Middle frontal gyrus (tissue), 1 donor: Measurements from ENCODE around the gene ANKUB1.
A peak's percentile ranks its signal among the peaks of the same experiment; 100 is the strongest.
"Not testable (repeated sequence)": the region's sequence is repeated elsewhere in the genome, so short reads cannot be mapped to it uniquely, and the experiment has no call there.

Experiments
- DNase-seq: peaks from one replicate; pipeline ENCODE4 v3.0.0-alpha.2; 2015; ENCODE audit warnings: low spot score; ENCODE audit errors: extremely low spot score

Gene ANKUB1, protein sequence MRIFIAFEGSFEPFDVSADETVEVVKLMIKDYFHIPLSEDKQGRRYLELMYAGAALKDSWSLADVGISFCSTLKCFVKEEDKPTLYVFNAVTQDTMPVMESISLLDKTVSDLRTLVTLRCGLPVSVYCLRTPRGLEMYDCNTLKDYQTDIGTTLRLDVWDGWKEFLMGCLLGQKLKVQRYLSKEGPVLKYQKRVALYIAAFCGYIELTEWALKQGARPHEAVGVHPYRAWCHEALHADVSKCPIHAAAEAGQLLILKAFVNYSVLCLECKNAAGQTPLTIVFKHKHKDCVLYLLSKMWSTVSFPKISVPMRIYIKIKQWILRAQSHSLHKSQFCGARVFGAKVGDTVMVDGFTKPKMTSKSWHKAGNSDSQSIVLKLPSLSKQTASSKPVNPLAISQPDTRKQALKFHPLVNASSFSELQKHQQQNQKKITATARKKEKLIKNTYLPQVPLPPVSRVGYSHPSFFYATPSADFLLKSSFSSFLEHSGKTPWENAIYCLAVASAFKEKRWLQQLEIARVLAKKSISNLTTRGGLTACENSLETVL

DNA sequence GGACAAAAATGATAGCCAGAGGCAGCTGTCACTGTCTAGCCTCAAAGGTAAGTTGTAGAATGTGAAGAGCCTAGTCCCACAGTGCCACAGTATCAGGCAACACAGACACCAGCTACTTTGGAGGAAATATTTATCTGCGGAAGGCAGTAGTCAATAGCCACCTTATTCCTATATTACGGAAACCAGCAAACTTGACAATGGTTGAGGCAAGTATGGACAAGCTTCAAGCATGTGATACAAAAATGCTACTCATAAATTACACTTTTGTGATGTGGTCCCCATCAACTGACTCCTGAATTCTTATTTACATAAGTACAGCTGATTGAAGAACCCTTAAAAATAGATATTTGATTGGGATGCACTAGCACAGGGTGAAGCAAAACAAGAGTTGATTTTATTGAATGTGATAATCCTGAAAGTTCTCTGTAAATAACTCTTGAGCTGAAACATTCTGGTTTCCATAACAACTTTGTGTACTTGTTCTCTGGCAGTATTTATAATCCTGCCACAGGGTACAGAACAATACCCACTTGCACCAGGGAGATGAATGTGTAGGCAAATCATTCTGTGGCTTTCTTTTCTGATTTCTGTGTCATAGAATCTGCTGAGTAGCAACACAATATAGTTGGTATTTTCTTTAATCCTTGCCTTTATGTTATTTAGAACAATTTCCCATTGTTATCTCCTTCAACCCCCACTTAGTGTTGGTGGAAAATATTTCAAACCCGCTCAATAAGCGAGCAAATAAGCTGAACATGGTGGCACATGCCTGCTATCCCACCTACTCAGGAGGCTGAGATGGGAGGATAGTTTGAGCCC lies at the start of gene ANKUB1:
Gene ANKUB1 (minus strand): TSS at position 103 of the 819 bp plus-strand sequence. CDS start 188 bp downstream, outside the sequence.
- DNase-seq: no peak

DNA sequence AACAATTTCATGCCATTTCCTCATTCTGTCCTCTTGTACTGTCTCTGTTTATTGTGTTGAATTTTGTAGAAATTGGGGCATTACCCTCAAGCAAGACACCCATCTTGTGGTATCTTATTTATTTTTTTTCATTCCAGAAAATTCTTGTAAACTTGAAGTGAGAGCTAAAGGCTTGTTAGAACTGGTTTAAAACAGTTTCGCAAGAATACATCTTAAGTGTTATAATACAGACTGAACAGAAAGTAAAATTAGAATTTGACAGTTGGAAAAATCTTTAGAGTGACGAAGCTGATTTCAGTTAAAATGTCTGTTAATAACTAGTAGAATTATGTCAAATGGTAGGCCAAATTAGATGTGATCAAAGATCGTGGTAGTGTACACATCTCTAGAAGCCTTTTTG lies 47.5 kb upstream of the ANKUB1 start:
- DNase-seq: no peak

DNA sequence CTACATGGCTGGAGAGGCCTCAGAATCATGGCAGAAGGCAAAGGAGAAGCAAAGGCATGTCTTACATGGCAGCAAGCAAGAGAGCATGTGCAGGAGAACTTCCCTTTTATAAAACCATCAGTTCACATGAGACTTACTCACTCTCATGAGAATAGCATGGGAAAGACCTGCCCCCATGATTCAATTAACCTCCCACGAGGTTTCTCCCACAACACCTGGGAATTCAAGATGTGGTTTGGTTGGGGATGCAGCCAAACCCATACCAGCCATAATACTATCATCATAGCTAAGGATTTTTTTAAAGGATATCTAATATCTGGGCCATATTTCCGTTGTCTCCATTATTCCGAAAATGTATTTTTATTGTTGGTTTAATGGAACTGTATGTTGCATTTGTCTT lies 47.1 kb upstream of the ANKUB1 start:
- DNase-seq: not testable (repeated sequence)

DNA sequence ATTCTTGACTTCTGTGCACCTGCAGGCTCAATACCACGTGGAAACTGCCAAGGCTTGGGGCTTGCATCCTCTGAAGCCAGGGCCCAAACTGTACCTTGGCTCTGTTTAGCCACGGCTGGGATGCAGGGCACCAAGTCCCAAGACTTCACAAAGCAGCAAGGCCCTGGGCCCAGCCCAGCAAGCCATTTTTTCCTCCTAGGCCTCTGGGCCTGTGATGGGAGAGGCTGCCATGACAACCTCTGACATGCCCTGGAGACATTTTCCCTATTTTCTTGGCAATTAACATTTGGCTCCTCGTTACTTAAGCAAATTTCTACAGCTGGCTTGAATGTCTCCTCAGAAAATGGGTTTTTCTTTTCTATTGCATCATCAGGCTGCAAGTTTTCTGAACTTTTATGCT lies 46.1 kb upstream of the ANKUB1 start:
- DNase-seq: not testable (repeated sequence)

DNA sequence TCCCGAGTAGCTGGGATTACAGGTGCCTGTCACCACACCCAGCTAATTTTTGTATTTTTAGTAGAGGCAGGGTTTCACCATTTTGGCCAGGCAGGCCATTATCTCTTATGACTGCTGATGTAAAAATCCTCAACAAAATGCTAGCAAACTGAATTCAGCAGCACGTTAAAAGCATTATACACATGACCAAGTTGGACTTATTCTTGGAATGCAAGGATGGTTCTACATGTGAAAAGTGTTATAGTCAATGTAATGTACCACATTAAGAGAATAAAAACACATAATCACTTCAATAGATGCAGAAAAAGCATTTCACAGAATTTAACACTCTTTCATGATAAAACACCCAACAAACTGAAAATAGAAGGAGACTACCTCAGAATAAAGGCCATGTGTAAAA lies 40.9 kb upstream of the ANKUB1 start:
- no peak for DNase-seq

DNA sequence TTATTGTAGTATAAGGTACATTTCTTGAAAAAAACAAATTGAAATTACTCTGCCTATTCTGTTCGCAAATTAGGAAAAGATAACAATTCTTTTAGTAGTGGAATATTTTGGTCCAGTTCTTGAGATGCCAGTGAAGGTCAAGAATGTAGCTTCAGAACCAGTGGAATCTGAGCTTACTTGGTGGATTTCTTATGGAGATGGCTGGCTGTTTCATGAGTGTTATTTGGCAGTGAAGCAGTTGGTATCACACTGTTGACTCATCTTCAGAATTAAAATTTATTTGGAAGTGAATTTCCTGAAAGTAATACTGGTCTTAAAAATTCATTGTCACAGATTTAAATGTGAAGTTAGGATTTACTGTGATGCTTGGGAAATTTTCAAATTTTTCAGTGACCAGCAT lies 39.7 kb upstream of the ANKUB1 start:
- DNase-seq: no peak

DNA sequence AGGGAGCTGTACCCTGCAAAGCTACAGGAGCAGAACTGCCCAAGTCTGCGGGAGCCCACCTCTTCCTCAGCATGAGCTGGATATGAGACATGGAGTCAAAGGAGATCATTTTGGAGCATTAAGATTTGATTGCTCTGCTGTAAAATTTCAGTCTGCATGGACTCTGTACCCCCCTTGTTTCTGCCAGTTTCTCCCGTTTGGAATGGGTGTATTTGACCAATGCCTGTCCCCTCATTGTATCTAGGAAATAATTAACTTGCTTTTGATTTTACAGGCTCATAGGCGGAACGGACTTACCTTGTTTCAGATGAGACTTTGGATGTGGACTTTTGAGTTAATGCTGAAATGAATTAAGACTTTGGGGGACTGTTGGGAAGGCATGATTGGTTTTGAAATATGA lies 39.0 kb upstream of the ANKUB1 start:
- no peak for DNase-seq

DNA sequence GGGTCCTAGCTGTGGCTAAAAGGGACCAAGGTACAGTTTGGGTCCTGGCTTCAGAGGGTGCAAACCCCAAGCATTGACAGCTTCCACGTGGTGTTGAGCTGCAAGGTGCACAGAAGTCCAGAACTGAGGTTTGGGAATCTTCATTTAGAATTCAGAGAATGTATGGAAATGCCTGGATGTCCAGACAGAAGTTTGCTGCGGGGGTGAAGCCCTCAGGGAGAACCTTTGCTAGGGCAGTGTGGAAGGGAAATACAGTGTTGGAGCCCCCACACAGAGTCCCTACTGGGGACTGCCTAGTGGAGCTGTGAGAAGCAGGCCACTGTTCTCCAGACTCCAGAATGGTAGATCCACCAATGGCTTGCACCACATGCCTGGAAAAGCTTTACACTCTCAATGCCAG lies 38.5 kb upstream of the ANKUB1 start:
- DNase-seq: no peak

DNA sequence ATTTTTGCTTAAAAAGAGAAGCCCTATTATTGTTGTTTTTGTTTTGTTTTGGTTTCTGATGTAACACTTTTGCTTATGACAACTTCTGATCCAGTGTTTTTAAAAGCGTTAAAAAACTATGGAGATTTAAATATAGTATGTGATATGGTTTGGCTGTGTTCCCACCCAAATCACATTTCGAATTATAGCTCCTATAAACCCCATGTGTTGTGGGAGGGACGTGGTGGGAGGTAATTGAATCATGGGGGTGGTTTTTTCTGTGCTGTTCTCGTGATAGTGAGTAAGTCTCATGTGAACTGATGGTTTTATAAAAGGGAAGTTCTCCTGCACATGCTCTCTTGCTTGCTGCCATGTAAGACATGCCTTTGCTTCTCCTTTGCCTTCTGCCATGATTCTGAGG lies 37.3 kb upstream of the ANKUB1 start:
- not testable (repeated sequence) for DNase-seq

DNA sequence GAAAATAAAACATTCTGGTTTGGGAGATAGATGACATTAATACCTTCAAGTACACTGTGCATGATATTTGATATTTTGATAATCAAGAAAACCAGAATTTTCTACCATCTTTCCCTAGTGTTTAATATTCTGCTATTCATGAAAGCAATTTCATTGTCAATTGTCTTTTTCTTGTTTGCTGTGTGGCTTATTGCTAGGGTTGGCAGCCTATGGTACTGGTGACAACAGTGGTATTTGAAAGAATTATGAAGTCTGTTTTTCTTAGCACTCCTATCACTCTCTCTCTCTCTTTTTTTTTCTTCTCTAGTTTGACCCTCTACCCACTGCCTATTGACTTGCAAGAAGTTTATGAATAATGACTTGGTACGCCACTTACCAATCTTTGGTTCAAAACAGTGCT lies 36.0 kb upstream of the ANKUB1 start:
- DNase-seq: no peak

DNA sequence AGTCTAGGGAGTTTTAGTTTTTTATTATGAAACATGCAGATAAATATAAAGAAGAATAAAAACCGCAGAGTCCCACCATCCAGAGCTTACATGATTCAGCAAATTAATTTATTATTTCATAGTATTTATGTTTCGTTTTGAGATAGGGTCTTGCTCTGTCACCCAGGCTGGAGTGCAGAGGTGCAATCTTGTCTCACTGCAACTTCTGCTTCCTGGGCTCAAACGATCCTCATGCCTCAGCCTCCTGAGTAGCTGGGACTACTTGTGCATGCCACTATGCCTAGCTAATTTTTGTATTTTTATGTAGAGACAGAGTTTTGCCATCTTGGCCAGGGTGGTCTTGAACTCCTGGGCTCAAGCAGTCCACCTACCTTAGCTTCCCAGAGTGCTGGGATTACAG lies 34.3 kb upstream of the ANKUB1 start:
- no peak for DNase-seq

DNA sequence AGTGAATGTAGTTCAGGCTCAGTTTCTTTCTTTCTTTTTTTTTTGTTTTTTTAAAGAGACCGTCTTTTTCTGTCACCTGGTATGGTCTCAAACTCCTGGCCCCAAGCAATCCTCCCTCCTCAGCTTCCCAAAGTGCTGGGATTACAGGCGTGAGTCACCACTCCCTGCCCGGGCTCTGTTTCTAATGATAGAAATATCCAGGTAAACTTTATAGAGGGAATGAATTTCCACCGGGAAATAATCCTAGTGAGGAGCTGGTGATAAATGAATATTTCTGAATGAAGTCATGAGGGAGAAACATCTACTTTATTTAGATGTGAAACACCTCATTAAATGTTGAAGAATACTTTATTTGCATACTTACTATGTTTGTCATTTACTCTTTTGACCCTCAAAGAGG lies 27.8 kb upstream of the ANKUB1 start:
- DNase-seq: no peak

DNA sequence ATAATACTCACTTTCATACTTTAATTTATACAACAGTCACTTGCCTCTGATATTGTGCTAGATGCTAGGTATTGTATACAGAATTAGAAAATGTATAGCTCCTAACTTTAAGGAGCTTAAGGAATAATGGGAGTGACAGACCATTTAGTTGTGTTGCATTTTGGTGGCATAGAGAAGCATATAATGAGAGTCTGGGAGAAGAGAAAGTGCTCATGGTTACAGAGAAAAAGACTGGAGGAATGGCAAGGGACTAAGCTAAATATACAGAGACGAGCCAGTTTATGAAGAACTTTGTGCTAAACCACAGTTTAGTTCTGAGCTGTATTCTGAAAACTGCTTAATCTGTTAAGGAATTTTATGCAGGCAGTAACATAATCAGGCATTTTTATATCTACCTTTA lies 27.1 kb upstream of the ANKUB1 start:
- no peak for DNase-seq

DNA sequence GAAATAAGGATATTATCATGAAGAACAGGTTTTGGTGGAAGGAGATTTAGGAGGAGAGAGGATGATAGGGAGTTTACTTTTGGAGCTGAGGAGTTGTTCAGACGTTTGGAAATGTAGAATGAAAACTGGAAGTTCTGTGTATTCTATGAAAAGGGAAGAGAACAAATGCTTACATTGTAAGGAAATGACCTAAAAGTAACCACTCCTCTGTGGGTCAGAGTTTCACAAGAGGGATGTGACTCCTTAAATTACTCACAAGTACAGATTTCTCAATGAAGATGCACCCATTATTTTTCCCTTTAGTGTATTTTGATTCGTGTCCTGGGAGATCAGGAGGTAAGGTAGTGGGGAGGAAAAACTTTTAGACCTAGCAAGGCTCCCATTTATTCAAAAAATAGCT lies 24.6 kb upstream of the ANKUB1 start:
- no peak for DNase-seq

DNA sequence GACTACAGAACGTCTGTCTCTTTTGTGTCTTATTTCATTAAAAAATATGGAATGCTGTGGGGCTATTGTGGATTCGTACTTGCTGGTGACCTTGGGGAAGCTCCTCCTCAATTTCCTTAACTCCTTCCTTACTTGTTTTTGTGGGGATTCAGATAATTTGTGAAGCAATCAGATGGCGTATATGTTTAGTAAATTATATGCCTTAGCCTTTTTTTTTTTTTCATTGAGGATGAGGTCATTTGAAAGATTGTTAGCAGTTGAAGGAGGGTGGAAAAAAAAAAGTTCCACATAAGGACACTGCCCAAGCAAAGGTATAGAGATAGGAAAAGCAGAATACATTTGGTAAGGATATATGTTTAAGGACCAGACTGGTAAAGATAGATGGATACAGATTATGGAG lies 24.0 kb upstream of the ANKUB1 start:
- no peak for DNase-seq

DNA sequence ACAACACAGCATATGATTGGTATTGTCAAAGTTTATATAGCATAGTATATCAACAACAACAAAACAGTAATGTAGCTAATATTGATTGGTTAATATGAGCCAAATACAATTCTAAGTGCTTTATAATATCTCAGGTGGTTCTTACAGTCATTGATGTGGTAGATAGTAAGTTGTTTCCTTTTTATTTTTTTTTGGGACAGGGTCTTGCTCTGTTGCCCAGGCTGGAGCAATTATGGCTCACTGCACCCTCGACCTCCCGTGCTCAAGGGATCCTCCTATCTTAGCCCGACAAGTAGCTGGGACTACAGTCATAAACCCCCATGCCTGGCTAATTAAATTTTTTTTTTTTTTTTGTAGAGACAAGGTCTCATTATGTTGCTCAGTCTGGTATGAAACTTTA lies 23.4 kb upstream of the ANKUB1 start:
- DNase-seq: no peak

DNA sequence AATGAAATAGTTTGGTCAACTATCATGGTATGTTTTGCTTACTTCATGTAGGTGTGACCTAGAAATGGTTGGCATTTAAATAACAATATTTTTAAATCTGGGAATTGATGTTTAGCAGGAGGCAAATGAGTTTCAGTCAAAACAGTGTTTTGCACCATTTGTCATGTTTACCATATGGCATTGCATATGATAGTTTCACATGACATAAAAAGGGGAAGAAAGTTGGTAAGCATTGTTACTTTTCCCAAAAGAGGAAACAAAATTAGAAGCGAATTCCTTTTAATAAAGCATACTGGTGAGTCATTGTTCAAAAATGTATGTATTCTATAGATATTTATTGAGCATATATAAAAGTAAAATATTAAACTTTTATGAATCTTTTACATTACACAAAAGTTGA lies 23.0 kb upstream of the ANKUB1 start:
- no peak for DNase-seq

DNA sequence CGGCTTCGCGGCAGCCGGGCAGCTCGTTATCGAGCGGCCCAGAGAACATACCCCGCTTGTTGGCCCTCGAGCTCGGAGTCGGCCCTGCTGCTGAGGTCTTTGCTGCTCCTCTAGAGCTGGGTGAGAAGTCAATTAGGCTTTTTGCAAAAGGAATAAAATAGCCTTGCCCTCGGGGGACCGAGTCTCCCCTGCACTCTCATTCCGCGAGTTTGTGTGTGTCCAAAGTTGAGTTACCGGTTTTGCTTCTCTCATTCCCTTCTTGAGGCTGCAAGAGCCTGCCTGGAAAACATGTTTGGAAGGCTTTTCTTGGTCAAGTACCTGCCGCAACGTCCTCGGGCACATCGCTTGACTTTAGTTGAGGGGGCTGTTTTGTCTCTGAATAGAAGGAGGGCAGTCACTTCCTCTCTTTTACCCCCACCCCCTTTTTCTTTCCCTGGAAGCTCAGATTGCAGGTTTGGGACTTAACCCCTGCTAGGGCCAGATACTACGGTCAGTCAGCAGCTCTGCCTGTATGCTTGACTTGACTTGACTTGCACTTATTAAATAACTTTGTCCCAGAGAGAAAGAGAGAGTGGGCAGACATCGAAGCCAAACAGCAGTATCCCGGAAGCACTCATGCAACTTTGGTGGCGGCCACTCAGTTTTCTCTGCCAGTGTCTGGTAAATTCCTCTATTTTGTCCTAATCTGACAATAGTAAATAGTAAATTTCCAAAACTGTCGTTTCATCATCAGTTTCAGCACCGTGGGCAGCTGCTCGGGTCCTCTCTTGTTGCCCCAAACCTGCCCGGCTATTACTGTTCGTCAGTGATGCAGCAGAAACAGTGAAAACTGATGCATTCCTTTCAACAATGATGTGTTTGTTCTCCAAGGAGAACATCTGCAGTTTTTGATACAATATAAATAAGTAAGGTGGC lies 21.3 kb upstream of the ANKUB1 start:
- peak; percentile 31 for DNase-seq

DNA sequence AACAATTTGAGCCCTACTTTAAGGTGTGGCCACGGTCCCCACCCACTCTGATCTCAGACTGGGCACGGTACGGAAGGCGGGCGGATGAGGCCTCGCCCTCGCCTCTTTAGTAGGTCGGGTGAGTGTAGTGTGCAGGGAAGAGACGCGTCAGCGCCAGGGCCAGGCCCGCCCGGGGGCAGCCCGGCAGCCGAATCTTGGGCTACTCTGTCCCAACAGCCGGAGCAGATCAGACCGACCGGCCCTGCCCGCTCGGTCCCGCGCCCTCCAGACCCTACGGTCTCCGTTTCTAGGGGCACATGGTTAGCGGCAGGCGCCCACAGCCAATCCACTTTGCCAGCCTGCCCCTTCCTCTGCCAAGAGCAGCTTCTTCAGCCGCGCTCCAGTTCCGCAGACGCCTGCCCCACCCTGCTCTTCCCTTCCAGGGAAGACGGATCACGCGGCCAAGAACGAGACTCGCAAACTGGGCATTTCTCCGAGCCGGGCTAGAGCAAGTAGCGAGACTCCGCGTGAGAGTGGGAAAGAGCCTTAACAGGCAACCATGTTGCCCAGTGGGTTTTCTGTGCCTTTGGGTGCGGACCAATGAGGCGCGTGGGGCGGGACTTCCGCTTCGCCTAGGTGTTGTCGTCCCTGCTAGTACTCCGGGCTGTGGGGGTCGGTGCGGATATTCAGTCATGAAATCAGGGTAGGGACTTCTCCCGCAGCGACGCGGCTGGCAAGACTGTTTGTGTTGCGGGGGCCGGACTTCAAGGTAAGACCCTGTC lies 20.4 kb upstream of the ANKUB1 start, which contains the start of gene RNF13:
Gene RNF13 (plus strand): TSS at position 610 of the 761 bp plus-strand sequence. CDS start 32,812 bp downstream, outside the sequence.
- DNase-seq: peak; percentile 97

DNA sequence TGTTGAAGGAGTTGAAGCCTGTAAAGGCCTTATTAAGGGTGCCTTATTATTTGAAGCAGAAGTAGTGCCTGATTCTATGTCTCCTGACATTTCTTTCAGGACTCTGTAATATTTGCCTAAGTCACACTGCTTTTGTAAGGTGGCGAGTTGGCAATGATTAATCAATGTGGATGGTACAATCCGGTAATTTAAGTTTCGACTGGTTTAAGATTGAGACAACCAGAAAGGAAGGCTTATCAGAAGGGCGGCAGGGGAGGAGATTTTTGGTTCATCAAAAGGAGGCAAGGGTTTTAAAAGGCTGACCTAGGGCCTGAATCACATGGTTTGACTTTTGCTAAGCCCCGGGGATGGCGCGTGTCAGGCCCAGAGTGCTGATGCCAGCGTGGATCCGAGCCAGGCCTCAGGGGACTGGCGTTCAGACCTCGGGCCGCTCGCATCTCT lies 19.8 kb upstream of the ANKUB1 start:
- no peak for DNase-seq
